Measurements from ENCODE around the gene REXO4. TPM values are rescaled to one million over a fixed set of nuclear protein-coding genes. Genes with fewer than 3 reads are reported as not detected.

The REXO4 gene
- total and polyA plus RNA-seq, 10 of the 15 experiments (the other 5 are each of a cell fraction or from before 2014, with no cell fraction given), result 2.7 to 43.9 (median 30.5) TPM

DNA sequence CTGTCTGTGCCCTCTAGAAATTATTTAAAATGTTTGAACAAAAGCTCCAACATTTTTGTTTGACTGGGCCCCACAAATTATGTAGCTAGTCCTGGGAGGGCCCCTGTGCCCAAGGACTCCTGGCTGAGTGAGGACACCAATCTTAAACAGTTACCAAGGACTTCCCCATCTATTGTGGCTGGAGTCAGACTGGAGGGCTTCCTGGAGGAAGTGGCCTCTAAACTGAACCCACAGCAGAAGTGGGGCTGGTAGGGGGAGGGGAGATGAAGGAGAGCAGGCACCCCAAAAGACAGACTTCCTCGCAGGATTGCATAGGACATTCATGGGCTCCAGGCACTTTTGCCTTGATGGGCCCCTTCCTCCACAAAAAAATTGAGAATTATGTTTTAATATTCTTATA lies 12.4 kb upstream of the REXO4 start:
- Histone ChIP-seq H3K79me2 (ENCODE audit: control insufficient read depth, insufficient read depth, low read length) (no peaks in the 10 kb centered on the region), H4K20me1 (ENCODE audit: control insufficient read depth, insufficient read depth) (no peaks in the 10 kb centered on the region), H3K9ac (ENCODE audit: control insufficient read depth, insufficient read depth, low read length) (no peak overlapping the region), H3K4me2 (ENCODE audit: control insufficient read depth, insufficient read depth) (no peak overlapping the region), H3K27ac (ENCODE audit: control insufficient read depth, insufficient read depth) (no peak overlapping the region), H3K4me1 (ENCODE audit: control insufficient read depth, insufficient read depth, low read length) (no peaks in the 10 kb centered on the region), H3K4me3 (no peak overlapping the region), H2AFZ (ENCODE audit: control insufficient read depth, low read depth, low read length) (no peak overlapping the region), H3K36me3 (ENCODE audit: control insufficient read depth in 2 of 2, insufficient read depth in 2 of 2, low read length in 1 of 2) (no peaks in the 10 kb centered on the region), H3K9me3 (replicated peaks; ENCODE audit: control insufficient read depth, insufficient read depth, low read length) (no peaks in the 10 kb centered on the region; the same call in 2 of the 3 replicates), H3K27me3 (replicated peaks in 1 of 2; ENCODE audit: control insufficient read depth in 2 of 2, insufficient read depth in 2 of 2, low read length in 1 of 2) (no peaks in the 10 kb centered on the region; a peak in 1 of 4 replicates)
- TF ChIP-seq, protein P1, sequence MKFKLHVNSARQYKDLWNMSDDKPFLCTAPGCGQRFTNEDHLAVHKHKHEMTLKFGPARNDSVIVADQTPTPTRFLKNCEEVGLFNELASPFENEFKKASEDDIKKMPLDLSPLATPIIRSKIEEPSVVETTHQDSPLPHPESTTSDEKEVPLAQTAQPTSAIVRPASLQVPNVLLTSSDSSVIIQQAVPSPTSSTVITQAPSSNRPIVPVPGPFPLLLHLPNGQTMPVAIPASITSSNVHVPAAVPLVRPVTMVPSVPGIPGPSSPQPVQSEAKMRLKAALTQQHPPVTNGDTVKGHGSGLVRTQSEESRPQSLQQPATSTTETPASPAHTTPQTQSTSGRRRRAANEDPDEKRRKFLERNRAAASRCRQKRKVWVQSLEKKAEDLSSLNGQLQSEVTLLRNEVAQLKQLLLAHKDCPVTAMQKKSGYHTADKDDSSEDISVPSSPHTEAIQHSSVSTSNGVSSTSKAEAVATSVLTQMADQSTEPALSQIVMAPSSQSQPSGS (IDR thresholded peaks at IDR 0.05; ENCODE audit: low read length), result no peak
- TF ChIP-seq SPI1 (IDR thresholded peaks at IDR 0.05; ENCODE audit: borderline replicate concordance, insufficient read depth, low read depth, low read length) (peak; percentile 13; the same call in 1 of the 2 replicates), ZNF384 (IDR thresholded peaks at IDR 0.05; ENCODE audit: borderline replicate concordance, low read depth, low read length) (no peak)
- no peak for ATAC-seq
- WGBS (ENCODE audit: insufficient coverage, insufficient replicate concordance, low lambda C conversion rate, missing lambda C conversion rate), result 35% methylated on average over 1 of the region's 1 CpG
- intact Hi-C loops (cut with micrococcal nuclease; ENCODE audit: unreplicated experiment) (no loop called here), in situ Hi-C loops (cut with MboI) (no loop called here)
- FAIRE-seq, result no peak
- ChIA-PET CTCF (interaction anchor here (0.7 to 1.0 kb wide), 2 partner anchors 9 to 15 kb away, joined by 3 to 5 read pairs; no protein-coding TSS in a partner anchor), SMC1A (ENCODE audit: uncharacterized antibody, unreplicated experiment) (no interaction called here), RAD21 (ENCODE audit: unreplicated experiment) (no interaction called here), POLR2A (interaction anchor here (0.7 kb wide), 2 partner anchors 13 to 33 kb away, joined by 3 to 4 read pairs; no protein-coding TSS in a partner anchor)
- BruUV-seq (replicated peaks), result no TSS peak
- no peak for DNase-seq (ENCODE audit: low read depth, low spot score)

DNA sequence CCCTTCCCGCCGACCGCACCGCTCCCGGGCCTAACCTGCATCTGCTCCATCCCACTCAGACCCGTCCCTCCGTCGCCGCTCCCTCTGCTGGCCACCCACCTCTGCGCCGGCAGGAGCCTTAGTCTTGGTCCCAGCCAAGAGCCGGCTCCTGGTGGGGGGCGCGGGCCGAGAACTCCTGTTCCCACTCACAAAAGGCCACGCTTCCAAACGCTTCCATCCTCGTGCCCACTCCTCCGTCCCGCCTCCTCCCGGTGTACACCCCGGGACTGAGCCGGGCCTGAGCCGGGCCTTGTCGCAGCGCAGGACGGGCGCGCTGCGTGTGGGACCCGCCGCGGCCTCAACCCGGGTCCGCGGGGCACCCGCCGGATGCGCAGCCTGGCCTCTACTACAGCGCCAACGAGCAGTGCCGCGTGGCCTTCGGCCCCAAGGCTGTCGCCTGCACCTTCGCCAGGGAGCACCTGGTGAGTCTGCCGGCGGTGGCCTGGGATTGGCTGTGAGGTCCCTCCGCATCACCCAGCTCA lies 11.9 kb upstream of the REXO4 start:
- POLR2A ChIA-PET, result no interaction called here
- RAD21 ChIA-PET (ENCODE audit: unreplicated experiment), result no interaction called here
- Histone ChIP-seq H3K36me3 (ENCODE audit: control insufficient read depth in 2 of 2, insufficient read depth in 2 of 2, low read length in 1 of 2) (no peaks in the 10 kb centered on the region), H3K4me1 (ENCODE audit: control insufficient read depth, insufficient read depth, low read length) (no peaks in the 10 kb centered on the region), H3K4me2 (ENCODE audit: control insufficient read depth, insufficient read depth) (no peak overlapping the region), H2AFZ (ENCODE audit: control insufficient read depth, low read depth, low read length) (no peak overlapping the region), H3K27me3 (replicated peaks in 1 of 2; ENCODE audit: control insufficient read depth in 2 of 2, insufficient read depth in 2 of 2, low read length in 1 of 2) (no peaks in the 10 kb centered on the region; a peak in 1 of 4 replicates), H3K27ac (ENCODE audit: control insufficient read depth, insufficient read depth) (no peak overlapping the region), H3K4me3 (no peak overlapping the region), H3K9me3 (replicated peaks; ENCODE audit: control insufficient read depth, insufficient read depth, low read length) (no peaks in the 10 kb centered on the region; the same call in 2 of the 3 replicates), H4K20me1 (ENCODE audit: control insufficient read depth, insufficient read depth) (no peaks in the 10 kb centered on the region), H3K79me2 (ENCODE audit: control insufficient read depth, insufficient read depth, low read length) (no peaks in the 10 kb centered on the region), H3K9ac (ENCODE audit: control insufficient read depth, insufficient read depth, low read length) (no peak overlapping the region)
- FAIRE-seq (no peak), ATAC-seq (peak; percentile 48; the same call in 2 of the 3 replicates), DNase-seq (ENCODE audit: low read depth, low spot score) (no peak)
- SMC1A ChIA-PET (ENCODE audit: uncharacterized antibody, unreplicated experiment), result no interaction called here
- CTCF ChIA-PET, result interaction anchor here (0.7 to 1.0 kb wide), 2 partner anchors 9 to 14 kb away, joined by 3 to 5 read pairs; no protein-coding TSS in a partner anchor
- BruUV-seq (replicated peaks), result no TSS peak
- WGBS (ENCODE audit: insufficient coverage, insufficient replicate concordance, low lambda C conversion rate, missing lambda C conversion rate), result 39% methylated on average over 49 of the region's 49 CpGs
- in situ Hi-C loops (cut with MboI) (no loop called here), intact Hi-C loops (cut with micrococcal nuclease; ENCODE audit: unreplicated experiment) (no loop called here)
- no peak for TF ChIP-seq ZZZ3 (IDR thresholded peaks at IDR 0.05; ENCODE audit: control insufficient read depth, insufficient read length, low read depth)
- peak; percentile 12; the same call in 1 of the 2 replicates for TF ChIP-seq SMC3 (IDR thresholded peaks at IDR 0.05; ENCODE audit: borderline replicate concordance, low read length)
- no peak for TF ChIP-seq POLR2AphosphoS5 (IDR thresholded peaks at IDR 0.05; ENCODE audit: low read length)
- TF ChIP-seq, protein P2, sequence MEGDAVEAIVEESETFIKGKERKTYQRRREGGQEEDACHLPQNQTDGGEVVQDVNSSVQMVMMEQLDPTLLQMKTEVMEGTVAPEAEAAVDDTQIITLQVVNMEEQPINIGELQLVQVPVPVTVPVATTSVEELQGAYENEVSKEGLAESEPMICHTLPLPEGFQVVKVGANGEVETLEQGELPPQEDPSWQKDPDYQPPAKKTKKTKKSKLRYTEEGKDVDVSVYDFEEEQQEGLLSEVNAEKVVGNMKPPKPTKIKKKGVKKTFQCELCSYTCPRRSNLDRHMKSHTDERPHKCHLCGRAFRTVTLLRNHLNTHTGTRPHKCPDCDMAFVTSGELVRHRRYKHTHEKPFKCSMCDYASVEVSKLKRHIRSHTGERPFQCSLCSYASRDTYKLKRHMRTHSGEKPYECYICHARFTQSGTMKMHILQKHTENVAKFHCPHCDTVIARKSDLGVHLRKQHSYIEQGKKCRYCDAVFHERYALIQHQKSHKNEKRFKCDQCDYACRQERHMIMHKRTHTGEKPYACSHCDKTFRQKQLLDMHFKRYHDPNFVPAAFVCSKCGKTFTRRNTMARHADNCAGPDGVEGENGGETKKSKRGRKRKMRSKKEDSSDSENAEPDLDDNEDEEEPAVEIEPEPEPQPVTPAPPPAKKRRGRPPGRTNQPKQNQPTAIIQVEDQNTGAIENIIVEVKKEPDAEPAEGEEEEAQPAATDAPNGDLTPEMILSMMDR (IDR thresholded peaks at IDR 0.05 in 2 of 3, conservative IDR thresholded peaks at IDR 0.05 in 1 of 3; ENCODE audit: control insufficient read depth in 2 of 3, extremely low read depth in 1 of 3, insufficient read depth in 1 of 3, low read depth in 3 of 3, low read length in 3 of 3), result peak; percentile 11 to 40 (median 36); a peak in 3 of 6 replicates
- no peak for TF ChIP-seq RB1 (IDR thresholded peaks at IDR 0.05; ENCODE audit: borderline replicate concordance)
- no peak for TF ChIP-seq CEBPB (IDR thresholded peaks at IDR 0.05; ENCODE audit: borderline replicate concordance in 1 of 2, low read depth in 2 of 2, low read length in 2 of 2)
- no peak for TF ChIP-seq IRF4 (IDR thresholded peaks at IDR 0.05; ENCODE audit: low read depth, low read length)
- TF ChIP-seq SP1 (IDR thresholded peaks at IDR 0.05; ENCODE audit: low read depth, low read length), result no peak
- no peak for TF ChIP-seq PML (IDR thresholded peaks at IDR 0.05; ENCODE audit: low read length)
- TF ChIP-seq RAD21 (IDR thresholded peaks at IDR 0.05; ENCODE audit: insufficient read depth, low read depth, low read length), result no peak

All from GM12878 (cell line).